Measurements from ENCODE around the gene SLFN5. TPM values are rescaled to one million over a fixed set of nuclear protein-coding genes. Genes with fewer than 3 reads are reported as not detected.

The SLFN5 gene
- total and polyA plus RNA-seq, 2 donors (not counting 1 experiment from before 2014, with no cell fraction given): 0.82 to 12.5 TPM

GRCh38 chr17:35312346-35312745 lies 69.5 kb downstream of the SLFN5 start:
- peaks cover 0 to 1% (median 0%) of the 10 kb centered on the region in 3 donors for H3K9me3 ChIP-seq (ENCODE audit: control extremely low read depth in 1 of 3, control insufficient read depth in 2 of 3, insufficient read depth in 1 of 3, low read length in 2 of 3)
- TF ChIP-seq CTCF (IDR thresholded peaks at IDR 0.05) (no peak), EZH2 (IDR thresholded peaks at IDR 0.05; ENCODE audit: borderline replicate concordance, insufficient read depth, low read depth, low read length, poor library complexity, severe bottlenecking) (no peak)
- no peak overlapping the region for H3K4me3 Mint-ChIP-seq
- H3K27ac Mint-ChIP-seq: no peak overlapping the region
- no peak for DNase-seq
- intact Hi-C loops (cut with micrococcal nuclease): loop anchor here (1.0 to 5.0 kb wide), 8 partner anchors 28 to 434 kb away; partner anchors contain the start of genes SLFN11 and SLFN13
- POLR2A ChIA-PET: interaction anchor here (1.0 to 3.0 kb wide), 5 partner anchors 61 to 227 kb away, joined by 3 to 12 read pairs (median 5); partner anchors contain the start of gene SLFN11
- H4K20me1 ChIP-seq (ENCODE audit: control insufficient read depth, insufficient read depth, low read length, poor library complexity, severe bottlenecking): no peaks in the 10 kb centered on the region
- no peak overlapping the region for H3K4me2 ChIP-seq (replicated peaks; ENCODE audit: low read depth, low read length, poor library complexity, severe bottlenecking)
- H3K4me3 ChIP-seq (ENCODE audit: control extremely low read depth in 1 of 5, extremely low read depth in 1 of 5, insufficient read depth in 1 of 5, low read depth in 2 of 5, low read length in 4 of 5): no peak overlapping the region
- peaks cover 8 to 17% of the 10 kb centered on the region in 2 donors for H3K4me1 ChIP-seq (ENCODE audit: control insufficient read depth in 2 of 2, insufficient read depth in 2 of 2, low read length in 2 of 2)
- H3K4me1 Mint-ChIP-seq: peaks cover 18% of the 10 kb centered on the region
- no peaks in the 10 kb centered on the region for H3K79me2 ChIP-seq (ENCODE audit: control insufficient read depth, insufficient read depth, low read length)
- WGBS (ENCODE audit: insufficient coverage): no CpG with 5 or more reads among the region's 3 CpGs
- H3K36me3 ChIP-seq (replicated peaks in 1 of 2; ENCODE audit: control extremely low read depth in 1 of 2, control insufficient read depth in 1 of 2, extremely low read depth in 1 of 2, insufficient read depth in 2 of 2, low read length in 1 of 2): no peaks in the 10 kb centered on the region
- H2AFZ ChIP-seq (ENCODE audit: insufficient read depth, low read depth, low read length, poor library complexity, severe bottlenecking): no peak overlapping the region
- H3K9me3 Mint-ChIP-seq (ENCODE audit: insufficient read depth): peaks cover 4% of the 10 kb centered on the region
- no peak for ATAC-seq (ENCODE audit: low read depth)
- no peak overlapping the region for H3K27ac ChIP-seq (ENCODE audit: low read length in 2 of 2)
- H3K27me3 ChIP-seq (replicated peaks in 1 of 4; ENCODE audit: control extremely low read depth in 1 of 4, control insufficient read depth in 3 of 4, insufficient read depth in 4 of 4, low read length in 3 of 4): peaks cover 0 to 4% (median 0%) of the 10 kb centered on the region in 4 experiments
- CTCF ChIA-PET: interaction anchor here (0.7 to 7.0 kb wide), 33 partner anchors 13 to 496 kb away, joined by 3 to 360 read pairs (median 4); partner anchors contain the start of genes PEX12, SLFN11, SLFN12 and SLFN12L
- H3K27me3 Mint-ChIP-seq: peaks cover 5% of the 10 kb centered on the region
- no peak overlapping the region for H3K9ac ChIP-seq (ENCODE audit: low read length)
